ENCODE results near the gene GRPR.

GRPR gene

DNA sequence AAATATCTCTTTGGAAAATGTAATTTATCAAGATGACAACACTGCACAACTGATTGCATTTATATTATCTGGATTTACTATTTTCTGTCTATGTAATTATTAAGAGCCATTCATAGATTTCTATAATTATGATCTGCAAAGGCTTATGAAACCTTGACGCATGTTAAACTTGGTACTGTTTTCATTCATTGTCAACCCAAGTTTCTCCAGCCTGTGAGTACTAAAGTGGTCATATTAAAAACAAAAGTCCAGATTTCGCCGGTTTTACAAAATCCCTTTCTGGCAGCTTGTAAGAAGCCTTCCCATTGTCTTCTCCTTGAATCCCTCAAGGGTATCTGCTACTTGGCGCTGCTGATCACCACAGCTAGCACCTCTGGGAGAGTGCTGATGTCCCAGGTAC is 19.7 kb upstream of the GRPR start:
- Histone ChIP-seq H3K27ac (ENCODE audit: low read depth, low read length) (no peak overlapping the region), H3K9me3 (ENCODE audit: control insufficient read depth, insufficient read depth, low read length) (no peaks in the 10 kb centered on the region), H3K4me1 (ENCODE audit: control insufficient read depth, insufficient read depth, low read length) (no peaks in the 10 kb centered on the region), H3K27me3 (ENCODE audit: control insufficient read depth, insufficient read depth, low read length) (no peaks in the 10 kb centered on the region), H3K9ac (ENCODE audit: low read depth, low read length) (no peak overlapping the region), H3K4me3 (ENCODE audit: low read depth, low read length) (no peak overlapping the region), H3K36me3 (ENCODE audit: control insufficient read depth, insufficient read depth, low read length) (no peaks in the 10 kb centered on the region)

DNA sequence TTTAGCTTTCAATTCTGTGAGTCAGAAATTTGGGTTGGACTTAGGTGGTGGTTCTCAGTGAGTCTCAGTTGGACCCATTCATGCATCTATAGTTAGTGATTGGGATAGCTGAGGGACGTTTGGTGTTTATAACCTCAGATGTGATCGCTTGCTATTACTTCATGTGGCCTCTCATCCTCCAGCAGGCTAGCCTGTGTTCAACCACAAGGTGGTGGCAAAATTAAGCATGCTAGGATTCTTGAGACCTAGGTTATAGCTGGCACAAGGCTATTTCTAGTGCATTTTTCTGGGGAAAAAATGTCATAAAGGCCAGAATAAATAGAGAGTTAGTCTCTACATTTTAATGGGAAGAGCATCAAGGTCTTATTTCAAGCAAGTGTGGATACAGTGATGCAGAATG is 10.9 kb upstream of the GRPR start:
- Histone ChIP-seq H3K4me1 (ENCODE audit: control insufficient read depth, insufficient read depth, low read length) (no peaks in the 10 kb centered on the region), H3K9me3 (ENCODE audit: control insufficient read depth, insufficient read depth, low read length) (peaks cover 3% of the 10 kb centered on the region), H3K27me3 (ENCODE audit: control insufficient read depth, insufficient read depth, low read length) (no peaks in the 10 kb centered on the region; the same call in 1 of the 2 replicates), H3K36me3 (ENCODE audit: control insufficient read depth, insufficient read depth, low read length) (no peaks in the 10 kb centered on the region), H3K27ac (ENCODE audit: low read depth, low read length) (no peak overlapping the region), H3K9ac (ENCODE audit: low read depth, low read length) (no peak overlapping the region), H3K4me3 (ENCODE audit: low read depth, low read length) (no peak overlapping the region)

DNA sequence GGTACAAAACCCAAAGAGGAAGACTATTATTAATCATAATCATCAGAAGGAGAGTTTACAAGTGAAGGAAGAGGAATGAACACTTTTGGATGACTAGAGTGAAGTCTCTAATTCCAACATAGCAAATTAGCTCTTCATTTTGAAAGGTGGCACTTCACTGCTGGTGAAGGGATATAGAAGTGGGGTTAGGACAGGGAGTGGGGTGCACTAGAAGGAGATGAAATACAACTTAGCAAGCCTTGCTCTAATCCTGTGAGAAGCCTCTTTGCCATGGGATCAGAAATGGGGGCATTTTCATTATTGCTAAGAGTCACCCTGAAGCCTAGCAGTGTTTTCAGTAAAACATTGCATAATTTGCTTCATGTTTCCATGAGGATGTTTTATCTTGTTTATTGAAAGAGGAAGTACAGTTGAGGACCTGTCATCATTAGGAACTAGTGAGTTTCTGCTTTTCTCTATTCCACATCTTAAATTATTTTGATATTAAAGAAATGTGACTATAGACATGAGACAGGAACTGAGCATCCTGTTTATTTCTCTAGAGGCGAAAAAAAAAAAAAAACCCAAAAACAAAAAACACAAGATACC is 9.3 kb upstream of the GRPR start:
- H3K27me3 ChIP-seq (ENCODE audit: control insufficient read depth, insufficient read depth, low read length): no peaks in the 10 kb centered on the region; the same call in 1 of the 2 replicates
- no peaks in the 10 kb centered on the region for H3K4me1 ChIP-seq (ENCODE audit: control insufficient read depth, insufficient read depth, low read length)
- H3K36me3 ChIP-seq (ENCODE audit: control insufficient read depth, insufficient read depth, low read length): no peaks in the 10 kb centered on the region
- no peak overlapping the region for H3K4me3 ChIP-seq (ENCODE audit: low read depth, low read length)
- peaks cover 11% of the 10 kb centered on the region for H3K9me3 ChIP-seq (ENCODE audit: control insufficient read depth, insufficient read depth, low read length)
- no peak overlapping the region for H3K27ac ChIP-seq (ENCODE audit: low read depth, low read length)
- no peak overlapping the region for H3K9ac ChIP-seq (ENCODE audit: low read depth, low read length)

GRCh38 chrX:16114611-16115010 is 8.8 kb upstream of the GRPR start:
- Histone ChIP-seq H3K27ac (ENCODE audit: low read depth, low read length) (no peak overlapping the region), H3K4me1 (ENCODE audit: control insufficient read depth, insufficient read depth, low read length) (no peaks in the 10 kb centered on the region), H3K27me3 (ENCODE audit: control insufficient read depth, insufficient read depth, low read length) (no peaks in the 10 kb centered on the region; the same call in 1 of the 2 replicates), H3K9ac (ENCODE audit: low read depth, low read length) (no peak overlapping the region), H3K36me3 (ENCODE audit: control insufficient read depth, insufficient read depth, low read length) (no peaks in the 10 kb centered on the region), H3K4me3 (ENCODE audit: low read depth, low read length) (no peak overlapping the region), H3K9me3 (ENCODE audit: control insufficient read depth, insufficient read depth, low read length) (peaks cover 16% of the 10 kb centered on the region)

GRCh38 chrX:16119353-16120220 is 3.8 kb upstream of the GRPR start:
- Histone ChIP-seq H3K9me3 (ENCODE audit: control insufficient read depth, insufficient read depth, low read length) (peaks cover 13% of the 10 kb centered on the region), H3K36me3 (ENCODE audit: control insufficient read depth, insufficient read depth, low read length) (no peaks in the 10 kb centered on the region), H3K27ac (ENCODE audit: low read depth, low read length) (no peak overlapping the region), H3K4me1 (ENCODE audit: control insufficient read depth, insufficient read depth, low read length) (peaks cover 14% of the 10 kb centered on the region), H3K27me3 (ENCODE audit: control insufficient read depth, insufficient read depth, low read length) (no peaks in the 10 kb centered on the region), H3K4me3 (ENCODE audit: low read depth, low read length) (no peak overlapping the region), H3K9ac (ENCODE audit: low read depth, low read length) (no peak overlapping the region)

DNA sequence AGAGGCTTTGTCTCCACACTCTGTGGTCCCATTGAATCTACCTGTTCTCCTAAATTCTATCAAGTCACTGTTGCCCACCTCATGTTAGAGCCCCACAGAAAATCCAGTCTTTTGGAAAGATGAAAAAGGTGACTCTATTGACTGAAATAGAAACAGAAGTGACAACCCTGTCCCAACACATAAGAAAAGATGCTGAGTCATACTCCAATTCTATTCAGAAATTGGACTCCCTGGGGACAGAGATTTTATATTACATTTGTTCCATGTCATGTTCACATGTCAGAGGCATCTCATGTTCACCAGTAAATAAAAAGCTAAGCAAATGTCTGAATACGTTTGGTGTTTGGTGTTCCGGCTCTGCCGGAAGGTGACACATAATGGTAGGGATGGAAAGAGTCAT is 2.9 kb upstream of the GRPR start:
- Histone ChIP-seq H3K4me1 (ENCODE audit: control insufficient read depth, insufficient read depth, low read length) (peaks cover 14% of the 10 kb centered on the region), H3K9me3 (ENCODE audit: control insufficient read depth, insufficient read depth, low read length) (peaks cover 13% of the 10 kb centered on the region), H3K27ac (ENCODE audit: low read depth, low read length) (no peak overlapping the region), H3K27me3 (ENCODE audit: control insufficient read depth, insufficient read depth, low read length) (no peaks in the 10 kb centered on the region), H3K9ac (ENCODE audit: low read depth, low read length) (no peak overlapping the region), H3K36me3 (ENCODE audit: control insufficient read depth, insufficient read depth, low read length) (peaks cover 4% of the 10 kb centered on the region), H3K4me3 (ENCODE audit: low read depth, low read length) (no peak overlapping the region)

- Histone ChIP-seq H3K9me3 (ENCODE audit: control insufficient read depth, insufficient read depth, low read length) (0 out of 2 replicates have a peak, but pooled peaks cover 4% of the 10 kb centered on the region), H3K36me3 (ENCODE audit: control insufficient read depth, insufficient read depth, low read length) (peaks cover 33% of the 10 kb centered on the region), H3K27me3 (ENCODE audit: control insufficient read depth, insufficient read depth, low read length) (no peaks in the 10 kb centered on the region), H3K27ac (ENCODE audit: low read depth, low read length) (peak overlapping the region; percentile 3), H3K9ac (ENCODE audit: low read depth, low read length) (peak overlapping the region; percentile 92), H3K4me3 (ENCODE audit: low read depth, low read length) (peak overlapping the region; percentile 92), H3K4me1 (ENCODE audit: control insufficient read depth, insufficient read depth, low read length) (peaks cover 22% of the 10 kb centered on the region)
These were observed 836 bp downstream of the GRPR start for GRCh38 chrX:16124201-16124600.

DNA sequence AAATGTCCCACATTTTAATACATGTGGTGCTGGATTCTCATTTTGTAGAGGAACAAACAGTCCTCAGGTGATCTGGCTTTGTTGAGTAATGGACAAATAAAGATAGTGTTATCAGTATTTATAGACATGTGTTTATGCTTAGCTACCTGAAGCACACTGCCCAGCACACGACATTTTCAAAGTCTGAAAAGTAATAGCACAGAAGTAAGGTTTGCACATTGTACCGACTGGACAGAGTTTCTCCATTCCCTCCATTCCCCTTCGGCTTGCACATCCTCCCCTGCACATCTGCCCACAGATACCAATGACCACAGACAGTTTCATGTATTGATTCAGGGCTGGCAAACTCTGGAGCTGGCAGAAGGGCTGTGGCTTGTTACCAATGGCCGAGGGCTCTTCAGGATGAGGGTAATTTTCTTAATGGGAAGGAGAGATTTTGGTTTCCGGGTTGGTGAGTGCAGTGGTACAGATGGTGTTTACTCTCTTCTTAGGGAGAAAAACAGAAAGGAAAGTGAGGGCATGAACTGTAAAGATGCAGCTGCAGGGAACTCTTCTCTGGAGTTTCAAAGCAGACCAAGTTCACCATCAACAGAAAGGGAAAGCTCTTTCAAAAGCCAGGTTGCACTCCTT is 2.3 kb downstream of the GRPR start:
- peaks cover 35% of the 10 kb centered on the region for H3K4me1 ChIP-seq (ENCODE audit: control insufficient read depth, insufficient read depth, low read length)
- H3K4me3 ChIP-seq (ENCODE audit: low read depth, low read length): peak overlapping the region; percentile 92
- H3K9me3 ChIP-seq (ENCODE audit: control insufficient read depth, insufficient read depth, low read length): no peaks in the 10 kb centered on the region
- H3K27me3 ChIP-seq (ENCODE audit: control insufficient read depth, insufficient read depth, low read length): no peaks in the 10 kb centered on the region
- peak overlapping the region; percentile 92 for H3K9ac ChIP-seq (ENCODE audit: low read depth, low read length)
- H3K36me3 ChIP-seq (ENCODE audit: control insufficient read depth, insufficient read depth, low read length): peaks cover 47% of the 10 kb centered on the region
- H3K27ac ChIP-seq (ENCODE audit: low read depth, low read length): peak overlapping the region; percentile 4

GRCh38 chrX:16130707-16131106 is 7.3 kb downstream of the GRPR start:
- Histone ChIP-seq H3K4me3 (ENCODE audit: low read depth, low read length) (peak overlapping the region; percentile 92), H3K27ac (ENCODE audit: low read depth, low read length) (peak overlapping the region; percentile 21), H3K4me1 (ENCODE audit: control insufficient read depth, insufficient read depth, low read length) (peaks cover 62% of the 10 kb centered on the region), H3K27me3 (ENCODE audit: control insufficient read depth, insufficient read depth, low read length) (no peaks in the 10 kb centered on the region), H3K9me3 (ENCODE audit: control insufficient read depth, insufficient read depth, low read length) (no peaks in the 10 kb centered on the region), H3K9ac (ENCODE audit: low read depth, low read length) (no peak overlapping the region), H3K36me3 (ENCODE audit: control insufficient read depth, insufficient read depth, low read length) (peaks cover 88% of the 10 kb centered on the region)

DNA sequence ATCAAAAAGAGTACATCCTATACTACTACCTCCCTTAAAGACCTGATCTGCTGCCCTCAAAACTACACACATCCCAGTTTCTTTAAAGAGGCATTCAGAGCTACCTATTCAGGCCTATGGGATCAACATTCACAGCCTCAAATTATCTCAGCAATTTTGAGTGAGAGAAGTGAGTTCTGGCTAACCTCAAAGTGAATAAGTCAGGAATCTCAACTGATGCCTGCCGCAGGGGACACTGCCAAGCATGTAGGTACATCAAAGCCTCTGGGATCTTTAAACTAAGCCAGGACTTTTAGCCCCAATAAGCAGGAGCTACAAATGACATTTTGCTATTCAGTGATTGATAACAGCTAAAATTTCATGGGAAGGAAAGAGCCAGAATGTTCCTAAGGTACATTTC is 11.6 kb downstream of the GRPR start:
- H3K36me3 ChIP-seq (ENCODE audit: control insufficient read depth, insufficient read depth, low read length): peaks cover 85% of the 10 kb centered on the region
- no peaks in the 10 kb centered on the region for H3K9me3 ChIP-seq (ENCODE audit: control insufficient read depth, insufficient read depth, low read length)
- no peaks in the 10 kb centered on the region for H3K27me3 ChIP-seq (ENCODE audit: control insufficient read depth, insufficient read depth, low read length)
- peak overlapping the region; percentile 21 for H3K27ac ChIP-seq (ENCODE audit: low read depth, low read length)
- peak overlapping the region; percentile 17; the same call in 1 of the 2 replicates for H3K4me3 ChIP-seq (ENCODE audit: low read depth, low read length)
- peaks cover 87% of the 10 kb centered on the region for H3K4me1 ChIP-seq (ENCODE audit: control insufficient read depth, insufficient read depth, low read length)
- H3K9ac ChIP-seq (ENCODE audit: low read depth, low read length): no peak overlapping the region

- no peak overlapping the region for H3K9ac ChIP-seq (ENCODE audit: low read depth, low read length)
These were observed 12.7 kb downstream of the GRPR start for GRCh38 chrX:16136080-16136479.

More at GRCh38 chrX:16136080-16136479, 12.7 kb downstream of the GRPR start:
- peaks cover 75% of the 10 kb centered on the region for H3K4me1 ChIP-seq (ENCODE audit: control insufficient read depth, insufficient read depth, low read length)
- no peak overlapping the region for H3K4me3 ChIP-seq (ENCODE audit: low read depth, low read length)
- H3K36me3 ChIP-seq (ENCODE audit: control insufficient read depth, insufficient read depth, low read length): peaks cover 85% of the 10 kb centered on the region
- no peaks in the 10 kb centered on the region for H3K27me3 ChIP-seq (ENCODE audit: control insufficient read depth, insufficient read depth, low read length)
- H3K27ac ChIP-seq (ENCODE audit: low read depth, low read length): no peak overlapping the region
- no peaks in the 10 kb centered on the region for H3K9me3 ChIP-seq (ENCODE audit: control insufficient read depth, insufficient read depth, low read length)

Measured in HUES48 (cell line).